K562 (cell line): Measurements from ENCODE around the gene INSR. TPM values are rescaled to one million over a fixed set of nuclear protein-coding genes. Genes with fewer than 3 reads are reported as not detected.

ENCODE experiments used
- ATF1 ChIP-seq, 2 experiments: fragments of 450-650 bp in 1 of 2; IDR thresholded peaks; 2 replicates each; pipeline ENCODE4 v1.6.1; 2016; ENCODE audit warnings: missing compliant biosample characterization in 1 of 2, missing genetic modification characterization in 1 of 2
- ATF7 ChIP-seq: fragments of 450-650 bp; IDR thresholded peaks from 2 replicates; pipeline ENCODE4 v1.7.1; 2014; ENCODE audit warnings: mild to moderate bottlenecking, moderate library complexity
- CTBP1 ChIP-seq: fragments of 450-650 bp; IDR thresholded peaks from 2 replicates; pipeline ENCODE4 v1.6.1; 2016; ENCODE audit warnings: borderline replicate concordance
- ERF ChIP-seq: fragments of 450-650 bp; formaldehyde crosslinking; IDR thresholded peaks from 2 replicates; pipeline ENCODE4 v1.4.0; 2020; ENCODE audit warnings: mild to moderate bottlenecking, mixed read lengths
- HNRNPL ChIP-seq: fragments of 200-400 bp; formaldehyde crosslinking; IDR thresholded peaks from 2 replicates; pipeline ENCODE4 v1.6.1; 2017; ENCODE audit warnings: low read depth, mild to moderate bottlenecking, low read length
- HOXB6 ChIP-seq: fragments of 250-450 bp; sonication (Bioruptor Pico); IDR thresholded peaks from 2 replicates; pipeline ENCODE4 v1.5.1; 2022; ENCODE audit warnings: mild to moderate bottlenecking, borderline replicate concordance
- ZNF217 ChIP-seq: sonication (generic); formaldehyde crosslinking; IDR thresholded peaks from 2 replicates; pipeline ENCODE4 v1.8.0; 2022; ENCODE audit warnings: mild to moderate bottlenecking, missing genetic modification reagents
- polyA plus RNA-seq, 8 experiments: library from polyadenylated mRNA; depleted of rRNA in 4 of 8; stranded (reverse) in 5 of 8; unstranded in 3 of 8; fragments of >200 nt; fragmentation: Nextera tagmentation in 2 of 8; fragmentation: Illumina TruSeq in 1 of 8; extraction: Ambion mirVana in 2 of 8; extraction: Trizol in 1 of 8; gene quantifications; 2 replicates each; pipeline versions ENCODE4 v1.2.1 to v1.2.3, GENCODE V29; 2011 to 2014; ENCODE audit warnings: inconsistent platforms in 1 of 8, missing spikeins in 1 of 8
- total RNA-seq, 7 experiments: library from RNA; depleted of rRNA in 6 of 7; stranded (reverse); fragments of >200 nt in 6 of 7; fragmentation: Illumina TruSeq in 2 of 7; extraction: Trizol in 2 of 7; gene quantifications; 2 replicates each; pipeline versions ENCODE4 v1.2.1 to v1.2.3, GENCODE V29; 2011 to 2021; ENCODE audit warnings: low replicate concordance in 1 of 7
- TF ChIP-seq, protein P1 (sequence below): fragments of 450-650 bp; IDR thresholded peaks from 2 replicates; pipeline ENCODE4 v1.6.1; 2016; ENCODE audit warnings: low read depth, mild to moderate bottlenecking, moderate library complexity
- TF ChIP-seq, protein P2 (sequence below): sonication (generic); formaldehyde crosslinking; IDR thresholded peaks from 2 replicates; pipeline ENCODE4 v1.9.0; 2022; ENCODE audit warnings: mild to moderate bottlenecking, missing genetic modification reagents
- TF ChIP-seq, protein P3 (sequence below): fragments of 250-450 bp; sonication (Bioruptor Pico); IDR thresholded peaks from 2 replicates; pipeline ENCODE4 v1.4.0; 2020
- TF ChIP-seq, protein P4 (sequence below): fragments of 250-450 bp; sonication (Bioruptor Pico); IDR thresholded peaks from 2 replicates; pipeline ENCODE4 v1.4.0; 2020; ENCODE audit warnings: mild to moderate bottlenecking, moderate library complexity, borderline replicate concordance
- TF ChIP-seq, protein P5 (sequence below): fragments of 450-650 bp; formaldehyde crosslinking; IDR thresholded peaks from 2 replicates; pipeline ENCODE4 v1.4.0; 2022; ENCODE audit warnings: missing genetic modification characterization
- TF ChIP-seq, protein P6 (sequence below): fragments of 450-650 bp; IDR thresholded peaks from 2 replicates; pipeline ENCODE4 v1.7.0; 2016; ENCODE audit warnings: borderline replicate concordance

INSR gene
- total and polyA plus RNA-seq, 9 of the 15 experiments (the other 6 are each of a cell fraction or from before 2014, with no cell fraction given) = 0.04 to 0.88 (median 0.41) TPM

DNA sequence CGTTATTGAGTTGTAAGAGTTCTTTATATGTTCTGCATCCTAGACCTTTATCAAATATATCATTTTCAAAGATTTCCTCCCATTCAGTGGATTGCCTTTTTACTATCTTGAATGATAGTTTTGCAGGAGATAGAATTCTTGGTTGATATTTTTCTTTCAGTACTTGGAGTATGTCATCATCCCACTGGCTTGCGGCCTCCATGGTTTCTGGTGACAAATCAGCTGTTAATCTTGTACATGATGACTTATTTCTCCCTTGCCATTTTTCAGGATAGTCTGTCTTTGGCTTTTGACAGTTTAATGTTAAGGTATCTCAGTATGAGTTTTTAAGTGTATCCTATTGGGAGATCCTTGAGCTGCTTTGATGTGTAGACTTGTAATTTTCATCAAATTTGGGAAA is 216.2 kb downstream of the INSR start (continued):
- TF ChIP-seq, protein P1, sequence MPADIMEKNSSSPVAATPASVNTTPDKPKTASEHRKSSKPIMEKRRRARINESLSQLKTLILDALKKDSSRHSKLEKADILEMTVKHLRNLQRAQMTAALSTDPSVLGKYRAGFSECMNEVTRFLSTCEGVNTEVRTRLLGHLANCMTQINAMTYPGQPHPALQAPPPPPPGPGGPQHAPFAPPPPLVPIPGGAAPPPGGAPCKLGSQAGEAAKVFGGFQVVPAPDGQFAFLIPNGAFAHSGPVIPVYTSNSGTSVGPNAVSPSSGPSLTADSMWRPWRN = no peak
- TF ChIP-seq, protein P2, sequence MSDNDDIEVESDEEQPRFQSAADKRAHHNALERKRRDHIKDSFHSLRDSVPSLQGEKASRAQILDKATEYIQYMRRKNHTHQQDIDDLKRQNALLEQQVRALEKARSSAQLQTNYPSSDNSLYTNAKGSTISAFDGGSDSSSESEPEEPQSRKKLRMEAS = no peak
- TF ChIP-seq ATF7 (0 out of 2 replicates have a peak, but pooled peaks have one; percentile 17), HOXB6 (no peak), HNRNPL (no peak), ZNF217 (CRISPR knock-in tag) (no peak), ATF1 (CRISPR knock-in tag; IDR thresholded peaks at IDR 0.05) (no peak), ATF1 (tag; IDR thresholded peaks at IDR 0.05) (0 out of 2 replicates have a peak, but pooled peaks have one; percentile 8), CTBP1 (no peak), ERF (CRISPR knock-in tag) (no peak)
- TF ChIP-seq, protein P3, sequence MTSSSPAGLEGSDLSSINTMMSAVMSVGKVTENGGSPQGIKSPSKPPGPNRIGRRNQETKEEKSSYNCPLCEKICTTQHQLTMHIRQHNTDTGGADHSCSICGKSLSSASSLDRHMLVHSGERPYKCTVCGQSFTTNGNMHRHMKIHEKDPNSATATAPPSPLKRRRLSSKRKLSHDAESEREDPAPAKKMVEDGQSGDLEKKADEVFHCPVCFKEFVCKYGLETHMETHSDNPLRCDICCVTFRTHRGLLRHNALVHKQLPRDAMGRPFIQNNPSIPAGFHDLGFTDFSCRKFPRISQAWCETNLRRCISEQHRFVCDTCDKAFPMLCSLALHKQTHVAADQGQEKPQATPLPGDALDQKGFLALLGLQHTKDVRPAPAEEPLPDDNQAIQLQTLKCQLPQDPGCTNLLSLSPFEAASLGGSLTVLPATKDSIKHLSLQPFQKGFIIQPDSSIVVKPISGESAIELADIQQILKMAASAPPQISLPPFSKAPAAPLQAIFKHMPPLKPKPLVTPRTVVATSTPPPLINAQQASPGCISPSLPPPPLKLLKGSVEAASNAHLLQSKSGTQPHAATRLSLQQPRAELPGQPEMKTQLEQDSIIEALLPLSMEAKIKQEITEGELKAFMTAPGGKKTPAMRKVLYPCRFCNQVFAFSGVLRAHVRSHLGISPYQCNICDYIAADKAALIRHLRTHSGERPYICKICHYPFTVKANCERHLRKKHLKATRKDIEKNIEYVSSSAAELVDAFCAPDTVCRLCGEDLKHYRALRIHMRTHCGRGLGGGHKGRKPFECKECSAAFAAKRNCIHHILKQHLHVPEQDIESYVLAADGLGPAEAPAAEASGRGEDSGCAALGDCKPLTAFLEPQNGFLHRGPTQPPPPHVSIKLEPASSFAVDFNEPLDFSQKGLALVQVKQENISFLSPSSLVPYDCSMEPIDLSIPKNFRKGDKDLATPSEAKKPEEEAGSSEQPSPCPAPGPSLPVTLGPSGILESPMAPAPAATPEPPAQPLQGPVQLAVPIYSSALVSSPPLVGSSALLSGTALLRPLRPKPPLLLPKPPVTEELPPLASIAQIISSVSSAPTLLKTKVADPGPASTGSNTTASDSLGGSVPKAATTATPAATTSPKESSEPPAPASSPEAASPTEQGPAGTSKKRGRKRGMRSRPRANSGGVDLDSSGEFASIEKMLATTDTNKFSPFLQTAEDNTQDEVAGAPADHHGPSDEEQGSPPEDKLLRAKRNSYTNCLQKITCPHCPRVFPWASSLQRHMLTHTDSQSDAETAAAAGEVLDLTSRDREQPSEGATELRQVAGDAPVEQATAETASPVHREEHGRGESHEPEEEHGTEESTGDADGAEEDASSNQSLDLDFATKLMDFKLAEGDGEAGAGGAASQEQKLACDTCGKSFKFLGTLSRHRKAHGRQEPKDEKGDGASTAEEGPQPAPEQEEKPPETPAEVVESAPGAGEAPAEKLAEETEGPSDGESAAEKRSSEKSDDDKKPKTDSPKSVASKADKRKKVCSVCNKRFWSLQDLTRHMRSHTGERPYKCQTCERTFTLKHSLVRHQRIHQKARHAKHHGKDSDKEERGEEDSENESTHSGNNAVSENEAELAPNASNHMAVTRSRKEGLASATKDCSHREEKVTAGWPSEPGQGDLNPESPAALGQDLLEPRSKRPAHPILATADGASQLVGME = no peak
- TF ChIP-seq, protein P4, sequence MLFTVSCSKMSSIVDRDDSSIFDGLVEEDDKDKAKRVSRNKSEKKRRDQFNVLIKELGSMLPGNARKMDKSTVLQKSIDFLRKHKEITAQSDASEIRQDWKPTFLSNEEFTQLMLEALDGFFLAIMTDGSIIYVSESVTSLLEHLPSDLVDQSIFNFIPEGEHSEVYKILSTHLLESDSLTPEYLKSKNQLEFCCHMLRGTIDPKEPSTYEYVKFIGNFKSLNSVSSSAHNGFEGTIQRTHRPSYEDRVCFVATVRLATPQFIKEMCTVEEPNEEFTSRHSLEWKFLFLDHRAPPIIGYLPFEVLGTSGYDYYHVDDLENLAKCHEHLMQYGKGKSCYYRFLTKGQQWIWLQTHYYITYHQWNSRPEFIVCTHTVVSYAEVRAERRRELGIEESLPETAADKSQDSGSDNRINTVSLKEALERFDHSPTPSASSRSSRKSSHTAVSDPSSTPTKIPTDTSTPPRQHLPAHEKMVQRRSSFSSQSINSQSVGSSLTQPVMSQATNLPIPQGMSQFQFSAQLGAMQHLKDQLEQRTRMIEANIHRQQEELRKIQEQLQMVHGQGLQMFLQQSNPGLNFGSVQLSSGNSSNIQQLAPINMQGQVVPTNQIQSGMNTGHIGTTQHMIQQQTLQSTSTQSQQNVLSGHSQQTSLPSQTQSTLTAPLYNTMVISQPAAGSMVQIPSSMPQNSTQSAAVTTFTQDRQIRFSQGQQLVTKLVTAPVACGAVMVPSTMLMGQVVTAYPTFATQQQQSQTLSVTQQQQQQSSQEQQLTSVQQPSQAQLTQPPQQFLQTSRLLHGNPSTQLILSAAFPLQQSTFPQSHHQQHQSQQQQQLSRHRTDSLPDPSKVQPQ = no peak
- TF ChIP-seq, protein P5, sequence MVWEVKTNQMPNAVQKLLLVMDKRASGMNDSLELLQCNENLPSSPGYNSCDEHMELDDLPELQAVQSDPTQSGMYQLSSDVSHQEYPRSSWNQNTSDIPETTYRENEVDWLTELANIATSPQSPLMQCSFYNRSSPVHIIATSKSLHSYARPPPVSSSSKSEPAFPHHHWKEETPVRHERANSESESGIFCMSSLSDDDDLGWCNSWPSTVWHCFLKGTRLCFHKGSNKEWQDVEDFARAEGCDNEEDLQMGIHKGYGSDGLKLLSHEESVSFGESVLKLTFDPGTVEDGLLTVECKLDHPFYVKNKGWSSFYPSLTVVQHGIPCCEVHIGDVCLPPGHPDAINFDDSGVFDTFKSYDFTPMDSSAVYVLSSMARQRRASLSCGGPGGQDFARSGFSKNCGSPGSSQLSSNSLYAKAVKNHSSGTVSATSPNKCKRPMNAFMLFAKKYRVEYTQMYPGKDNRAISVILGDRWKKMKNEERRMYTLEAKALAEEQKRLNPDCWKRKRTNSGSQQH (CRISPR knock-in tag) = no peak
- TF ChIP-seq, protein P6, sequence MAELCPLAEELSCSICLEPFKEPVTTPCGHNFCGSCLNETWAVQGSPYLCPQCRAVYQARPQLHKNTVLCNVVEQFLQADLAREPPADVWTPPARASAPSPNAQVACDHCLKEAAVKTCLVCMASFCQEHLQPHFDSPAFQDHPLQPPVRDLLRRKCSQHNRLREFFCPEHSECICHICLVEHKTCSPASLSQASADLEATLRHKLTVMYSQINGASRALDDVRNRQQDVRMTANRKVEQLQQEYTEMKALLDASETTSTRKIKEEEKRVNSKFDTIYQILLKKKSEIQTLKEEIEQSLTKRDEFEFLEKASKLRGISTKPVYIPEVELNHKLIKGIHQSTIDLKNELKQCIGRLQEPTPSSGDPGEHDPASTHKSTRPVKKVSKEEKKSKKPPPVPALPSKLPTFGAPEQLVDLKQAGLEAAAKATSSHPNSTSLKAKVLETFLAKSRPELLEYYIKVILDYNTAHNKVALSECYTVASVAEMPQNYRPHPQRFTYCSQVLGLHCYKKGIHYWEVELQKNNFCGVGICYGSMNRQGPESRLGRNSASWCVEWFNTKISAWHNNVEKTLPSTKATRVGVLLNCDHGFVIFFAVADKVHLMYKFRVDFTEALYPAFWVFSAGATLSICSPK = no peak
